Stimulated activated CD8-positive, alpha-beta memory T cell treated with anti-CD3 and anti-CD28 coated beads, Interleukin-4, amount 100 ng/mL, for 48 hours (primary cell): ENCODE data around the gene HSPD1.
"Not testable (repeated sequence)": the region's sequence is repeated elsewhere in the genome, so short reads cannot be mapped to it uniquely, and the experiment has no call there.

ENCODE experiments used
- DNase-seq: peaks from one replicate; pipeline ENCODE4 v3.0.0-alpha.2; 2020

HSPD1 gene

DNA sequence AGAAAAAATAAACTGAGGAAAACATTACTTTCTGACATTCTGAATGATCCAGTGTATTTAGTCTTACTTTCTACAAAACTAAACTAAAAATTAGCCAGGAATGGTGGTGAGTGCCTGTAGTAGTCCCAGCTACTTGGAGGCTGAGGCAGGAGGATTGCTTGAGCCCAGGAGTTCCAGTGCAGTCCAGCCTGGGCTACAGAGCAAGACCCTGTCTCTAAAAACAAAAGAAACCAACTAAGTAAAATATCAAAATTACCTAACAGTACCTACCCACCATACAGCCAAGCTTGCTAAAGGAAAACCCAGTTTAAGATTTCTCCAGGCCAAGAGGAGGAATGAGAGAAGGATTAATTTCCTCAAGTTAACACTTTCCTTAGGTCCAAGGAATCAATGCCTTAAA lies 2.9 kb downstream of the HSPD1 start:
- DNase-seq, result no peak

GRCh38 chr2:197495433-197496134 lies 4.1 kb downstream of the HSPD1 start:
- no peak for DNase-seq

DNA sequence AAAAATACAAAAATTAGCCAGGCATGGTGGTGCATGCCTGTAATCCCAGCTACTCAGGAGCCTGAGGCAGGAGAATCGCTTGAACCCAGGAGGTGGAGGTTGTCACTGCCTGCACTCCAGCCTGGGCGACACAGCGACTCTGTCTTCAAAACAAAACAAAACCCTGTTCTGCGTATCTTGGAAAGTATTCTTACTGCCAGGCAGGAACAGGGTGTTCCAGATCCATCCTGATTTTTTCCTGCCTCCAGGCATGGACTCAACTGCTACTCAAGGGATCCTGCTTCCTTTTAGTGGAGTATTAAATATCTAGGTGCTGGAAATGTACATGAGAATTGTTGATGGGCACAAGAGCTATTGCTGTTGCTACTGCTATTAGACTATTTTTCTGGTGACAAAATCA lies 12.3 kb downstream of the HSPD1 start:
- DNase-seq, result no peak

- no peak for DNase-seq
Measured at GRCh38 chr2:197486175-197486574, 13.5 kb downstream of the HSPD1 start.

GRCh38 chr2:197484248-197484647 lies 15.4 kb downstream of the HSPD1 start:
- not testable (repeated sequence) for DNase-seq

- DNase-seq, result no peak
Measured at GRCh38 chr2:197480165-197481036, 19.2 kb downstream of the HSPD1 start.

DNA sequence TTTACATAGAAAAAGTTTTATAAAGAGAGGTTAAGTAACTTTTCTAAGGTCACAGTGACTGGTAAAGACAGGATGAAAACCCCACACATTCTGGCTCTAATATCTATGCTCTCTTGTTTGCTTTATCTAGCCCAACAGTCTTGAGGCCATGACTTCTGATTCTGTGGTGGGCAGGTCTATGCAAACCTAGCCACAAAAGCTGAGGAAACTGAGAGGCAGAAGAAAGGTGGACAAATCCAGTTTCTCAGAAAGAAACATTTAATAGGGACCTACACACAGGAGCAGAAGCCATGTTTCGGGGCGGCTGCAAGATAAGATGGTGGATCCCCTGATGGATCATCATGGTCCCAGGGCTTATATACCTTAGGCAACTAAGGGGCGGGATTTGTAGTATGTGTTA lies 21.8 kb downstream of the HSPD1 start:
- no peak for DNase-seq

GRCh38 chr2:197472166-197472565 lies 27.5 kb downstream of the HSPD1 start:
- DNase-seq, result no peak

- DNase-seq, result no peak
Measured at GRCh38 chr2:197464175-197464574, 35.5 kb downstream of the HSPD1 start.

- no peak for DNase-seq
Measured at GRCh38 chr2:197461057-197461456, 38.6 kb downstream of the HSPD1 start.

- DNase-seq, result no peak
Measured at GRCh38 chr2:197460649-197461048, 39.0 kb downstream of the HSPD1 start.

- DNase-seq, result no peak
Measured at GRCh38 chr2:197455428-197455827, 44.2 kb downstream of the HSPD1 start.

DNA sequence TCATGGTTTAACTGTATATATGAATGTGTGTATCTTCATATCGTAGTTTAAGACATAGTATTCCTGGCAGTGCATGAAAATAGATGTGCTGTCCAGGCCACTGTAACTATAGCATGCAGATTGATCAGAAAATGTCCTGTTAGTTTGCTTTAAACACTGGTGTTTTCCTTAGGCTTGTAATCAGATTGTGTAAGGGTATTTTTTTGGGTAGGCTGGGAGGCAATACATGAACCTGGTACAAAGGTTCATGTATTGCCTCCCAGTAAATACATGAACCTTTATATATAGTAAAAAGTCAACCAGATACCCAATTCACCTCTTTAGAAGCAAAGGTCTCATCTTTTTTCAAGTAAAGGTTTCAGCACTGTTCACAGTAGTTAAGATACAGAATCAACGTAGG lies 44.7 kb downstream of the HSPD1 start:
- no peak for DNase-seq

DNA sequence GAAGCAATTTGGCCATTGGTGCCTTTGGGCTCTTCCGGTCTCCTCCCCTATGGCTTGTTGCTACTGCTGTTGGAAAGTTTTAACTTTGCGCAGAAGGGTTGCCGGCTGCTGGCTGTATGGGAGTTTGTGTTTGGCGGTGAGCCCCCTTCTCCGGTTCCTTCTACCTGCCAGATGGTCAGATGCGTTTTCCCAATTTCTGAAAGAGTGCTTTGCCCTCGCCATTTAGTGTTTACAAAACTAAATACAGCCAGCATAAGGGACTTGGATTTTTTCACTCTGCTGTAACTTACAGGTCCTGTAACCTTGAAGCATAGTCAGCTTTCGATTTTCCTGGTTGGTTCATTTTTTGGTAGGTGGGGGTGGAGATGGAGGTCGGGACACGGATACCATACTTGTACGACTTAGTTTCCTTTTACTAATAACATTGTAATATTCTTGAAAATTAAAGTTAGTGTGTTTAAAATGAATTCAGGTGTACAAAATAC lies 45.7 kb downstream of the HSPD1 start:
- no peak for DNase-seq

GRCh38 chr2:197453123-197453913 lies 46.3 kb downstream of the HSPD1 start, which contains the start of gene COQ10B:
Gene COQ10B (plus strand): TSS chr2:197453552. CDS start chr2:197453561, 9 bp downstream.
- peak; percentile 98 for DNase-seq

DNA sequence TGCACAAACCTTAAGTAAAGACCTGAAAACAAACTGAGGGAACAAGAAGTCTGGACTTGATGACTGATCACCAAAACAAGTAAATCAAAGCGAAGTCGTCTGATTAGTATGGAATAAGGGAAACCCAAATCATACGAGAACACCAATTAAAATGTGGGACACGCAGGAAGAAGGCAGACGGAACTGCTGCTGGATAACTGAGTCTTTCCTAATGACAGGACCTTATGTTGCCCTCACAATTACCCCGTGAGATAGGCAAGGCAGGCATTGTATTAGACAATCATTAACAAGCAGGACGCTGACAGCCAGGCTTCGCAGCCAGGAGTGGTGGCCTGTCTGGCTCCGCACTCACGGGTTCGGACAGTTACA lies 46.9 kb downstream of the HSPD1 start:
- no peak for DNase-seq

GRCh38 chr2:197450935-197451358 lies 48.7 kb downstream of the HSPD1 start:
- not testable (repeated sequence) for DNase-seq

- DNase-seq, result no peak
Measured at GRCh38 chr2:197450465-197450864, 49.2 kb downstream of the HSPD1 start.

GRCh38 chr2:197446844-197447243 lies 52.8 kb downstream of the HSPD1 start:
- DNase-seq, result no peak

DNA sequence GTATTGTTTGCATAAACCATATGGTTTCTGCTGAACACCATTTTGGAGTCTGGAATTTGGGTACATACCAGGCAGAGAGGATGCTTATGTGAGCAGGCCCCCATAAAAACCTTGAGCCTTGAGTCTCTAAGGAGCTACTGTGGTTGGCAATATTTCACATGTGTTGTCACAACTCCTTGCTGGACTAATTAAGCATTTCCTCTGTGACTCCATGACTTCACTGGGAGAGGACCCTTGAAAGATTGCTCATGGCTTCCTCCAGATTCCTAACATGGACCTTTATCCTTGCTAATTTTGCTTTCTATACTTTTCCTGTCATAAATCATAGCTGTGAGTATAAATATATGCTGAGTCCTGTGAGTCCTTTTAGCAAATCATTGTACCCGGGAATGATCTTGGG lies 53.9 kb downstream of the HSPD1 start:
- DNase-seq, result no peak

DNA sequence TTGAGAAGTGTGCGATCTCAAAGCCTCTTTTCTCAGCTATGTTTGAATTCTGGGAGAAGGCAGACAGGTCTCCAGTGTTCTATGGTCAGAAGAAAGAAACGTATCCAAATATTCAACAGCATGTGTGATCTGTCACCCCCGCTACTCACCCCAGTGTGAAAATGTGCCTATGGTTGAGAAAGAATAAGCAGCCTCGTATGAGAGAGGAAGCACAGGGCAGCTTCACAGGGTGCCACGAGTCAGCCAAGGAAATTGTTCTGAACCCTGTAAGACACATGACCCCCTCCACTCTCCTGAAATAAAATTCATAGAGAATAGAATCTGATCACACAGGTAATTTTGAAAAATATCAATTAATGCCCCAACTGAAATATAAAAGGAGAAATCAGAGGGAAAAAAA lies 56.8 kb downstream of the HSPD1 start:
- no peak for DNase-seq

GRCh38 chr2:197437380-197437779 lies 62.3 kb downstream of the HSPD1 start:
- no peak for DNase-seq
